Lower lobe of right lung (tissue), 2 donors: ENCODE measurements around the gene CORO1A. TPM values are rescaled to one million over a fixed set of nuclear protein-coding genes. Genes with fewer than 3 reads are reported as not detected.
A peak's percentile ranks its signal among the peaks of the same experiment; 100 is the strongest.

ENCODE experiments used
- ATAC-seq, 2 donors: fragments of 200-7000 bp; cut with Tn5 transposase; one replicate each; pipeline ENCODE4 v1.9.1; 2020 to 2022; ENCODE audit warnings: mild to moderate bottlenecking in 2 of 2, moderate library complexity in 2 of 2
- DNase-seq: peaks from one replicate; pipeline ENCODE4 v3.0.0-alpha.2; 2020
- H3K27ac ChIP-seq: fragments of 200-600 bp; one replicate; pipeline ENCODE4 v1.8.0; 2022
- H3K27me3 ChIP-seq: fragments of 200-600 bp; one replicate; pipeline ENCODE4 v1.8.0; 2022; ENCODE audit warnings: low read depth
- H3K36me3 ChIP-seq: fragments of 200-600 bp; one replicate; pipeline ENCODE4 v1.8.0; 2022; ENCODE audit warnings: mild to moderate bottlenecking
- H3K4me1 ChIP-seq: fragments of 200-600 bp; one replicate; pipeline ENCODE4 v1.8.0; 2022
- H3K4me3 ChIP-seq: fragments of 200-600 bp; one replicate; pipeline ENCODE4 v1.8.0; 2022; ENCODE audit warnings: mild to moderate bottlenecking
- H3K9me3 ChIP-seq: fragments of 200-600 bp; one replicate; pipeline ENCODE4 v1.8.0; 2022
- CTCF ChIP-seq: fragments of 200-600 bp; IDR thresholded peaks from one replicate; pipeline ENCODE4 v1.8.0; 2022; ENCODE audit warnings: antibody characterized with exemption, mild to moderate bottlenecking
- intact Hi-C: fragments of 100-400 bp; cut with DNase I; formaldehyde crosslinking; loops from one replicate; pipeline ENCODE4 v1.11.0; 2022
- long read RNA-seq: library from polyadenylated mRNA; unstranded; transcript quantifications from one replicate; pipeline ENCODE4 v2.0.0, GENCODE V29; 2021
- total RNA-seq: library from RNA; stranded (reverse); fragmentation: NEBNext Ultra II Directional; extraction: Animal tissue kit (Norgen Biotek cat#: 25700); gene quantifications from one replicate; pipeline ENCODE4 v1.2.1, GENCODE V29; 2021
- donor health status: DM: no; HTN: yes; CAD: no; lungs with severe emphysema.

Gene CORO1A
- 76.3 TPM for total RNA-seq
- long read RNA-seq, transcript CORO1A-201 (11 exons, 1,803 nt) = major isoform, 64 of 87 reads
- long read RNA-seq, partial matches to known transcripts = 15 of 87 reads
- long read RNA-seq, other reads (novel, unspliced or antisense) = 6 of 87 reads

- no peak for TF ChIP-seq CTCF
- Histone ChIP-seq H3K36me3 (peaks cover 10% of the 10 kb centered on the region), H3K9me3 (no peaks in the 10 kb centered on the region), H3K27ac (peak within 1 kb of the TSS; percentile 78), H3K27me3 (no peaks in the 10 kb centered on the region), H3K4me1 (peaks cover 20% of the 10 kb centered on the region), H3K4me3 (peak within 1 kb of the TSS; percentile 69)
- ATAC-seq (peak; percentile 77 to 85), DNase-seq (peak; percentile 91)
- intact Hi-C loops = no loop called here
Measured at GRCh38 chr16:30183233-30184095, at the start of gene CORO1A. Gene CORO1A (plus strand): TSS chr16:30183602. CDS start chr16:30185210, 1,608 bp downstream.

- ATAC-seq = peak; percentile 36 to 51
- intact Hi-C loops = no loop called here
- no peak for TF ChIP-seq CTCF
- no peak overlapping the region for H3K27ac ChIP-seq
- no peak overlapping the region for H3K4me3 ChIP-seq
- no peaks in the 10 kb centered on the region for H3K9me3 ChIP-seq
- no peaks in the 10 kb centered on the region for H3K36me3 ChIP-seq
- DNase-seq = no peak
- no peaks in the 10 kb centered on the region for H3K27me3 ChIP-seq
- no peaks in the 10 kb centered on the region for H3K4me1 ChIP-seq
Measured at GRCh38 chr16:30136971-30137605, 46.3 kb upstream of the CORO1A start.

GRCh38 chr16:30137897-30138296, 45.5 kb upstream of the CORO1A start:
- H3K27me3 ChIP-seq = no peaks in the 10 kb centered on the region
- TF ChIP-seq CTCF = no peak
- intact Hi-C loops = no loop called here
- no peaks in the 10 kb centered on the region for H3K4me1 ChIP-seq
- no peak overlapping the region for H3K4me3 ChIP-seq
- ATAC-seq (no peak), DNase-seq (no peak)
- H3K36me3 ChIP-seq = no peaks in the 10 kb centered on the region
- H3K9me3 ChIP-seq = no peaks in the 10 kb centered on the region
- H3K27ac ChIP-seq = no peak overlapping the region

- no peak overlapping the region for H3K27ac ChIP-seq
- ATAC-seq (peak in 1 of 2 donors; percentile 39), DNase-seq (no peak)
- H3K4me1 ChIP-seq = no peaks in the 10 kb centered on the region
- no peaks in the 10 kb centered on the region for H3K9me3 ChIP-seq
- TF ChIP-seq CTCF = no peak
- H3K4me3 ChIP-seq = no peak overlapping the region
- no peaks in the 10 kb centered on the region for H3K36me3 ChIP-seq
- H3K27me3 ChIP-seq = no peaks in the 10 kb centered on the region
- intact Hi-C loops = no loop called here
Measured at GRCh38 chr16:30139583-30140481, 43.6 kb upstream of the CORO1A start.

GRCh38 chr16:30141750-30142149, 41.7 kb upstream of the CORO1A start:
- ATAC-seq (no peak), DNase-seq (no peak)
- H3K4me3 ChIP-seq = no peak overlapping the region
- intact Hi-C loops = no loop called here
- TF ChIP-seq CTCF = no peak
- no peaks in the 10 kb centered on the region for H3K9me3 ChIP-seq
- no peaks in the 10 kb centered on the region for H3K27me3 ChIP-seq
- H3K27ac ChIP-seq = no peak overlapping the region
- no peaks in the 10 kb centered on the region for H3K36me3 ChIP-seq
- no peaks in the 10 kb centered on the region for H3K4me1 ChIP-seq
